DOHH2 (cell line): ENCODE data around the gene MOB2.

ENCODE experiments used
- EZH2phosphoT487 ChIP-seq: fragments of 200-600 bp; sonication (generic); IDR thresholded peaks from 2 replicates; pipeline ENCODE4 v1.6.1; 2017; ENCODE audit warnings: borderline replicate concordance, mild to moderate bottlenecking, antibody characterized with exemption, low read length, moderate library complexity, mixed read lengths
- TF ChIP-seq, protein P1 (sequence below): fragments of 200-600 bp; sonication (generic); IDR thresholded peaks from one replicate; pipeline ENCODE4 v1.5.1; 2014; ENCODE audit warnings: antibody characterized with exemption, mild to moderate bottlenecking, low read depth, low read length; ENCODE audit not compliant: poor library complexity, severe bottlenecking

DNA sequence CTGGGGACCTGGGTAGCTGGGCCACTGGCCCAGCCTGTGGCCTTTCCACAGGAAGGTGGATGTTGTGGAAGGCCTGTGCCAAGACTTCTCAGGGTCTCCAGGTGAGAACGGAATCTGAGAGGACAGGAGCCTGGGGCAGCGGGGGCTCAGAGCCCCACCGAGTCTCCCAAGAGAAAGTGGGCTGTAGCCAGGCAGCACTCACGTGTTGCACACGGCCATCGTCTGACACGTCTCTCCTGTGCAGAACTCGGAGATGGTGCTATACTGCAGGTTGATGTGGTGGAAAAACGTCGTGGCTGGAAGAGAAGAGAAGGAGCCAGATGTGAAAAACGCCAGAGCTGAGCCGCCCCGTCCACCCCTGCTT lies 6.4 kb downstream of the MOB2 start:
- TF ChIP-seq, protein P1, sequence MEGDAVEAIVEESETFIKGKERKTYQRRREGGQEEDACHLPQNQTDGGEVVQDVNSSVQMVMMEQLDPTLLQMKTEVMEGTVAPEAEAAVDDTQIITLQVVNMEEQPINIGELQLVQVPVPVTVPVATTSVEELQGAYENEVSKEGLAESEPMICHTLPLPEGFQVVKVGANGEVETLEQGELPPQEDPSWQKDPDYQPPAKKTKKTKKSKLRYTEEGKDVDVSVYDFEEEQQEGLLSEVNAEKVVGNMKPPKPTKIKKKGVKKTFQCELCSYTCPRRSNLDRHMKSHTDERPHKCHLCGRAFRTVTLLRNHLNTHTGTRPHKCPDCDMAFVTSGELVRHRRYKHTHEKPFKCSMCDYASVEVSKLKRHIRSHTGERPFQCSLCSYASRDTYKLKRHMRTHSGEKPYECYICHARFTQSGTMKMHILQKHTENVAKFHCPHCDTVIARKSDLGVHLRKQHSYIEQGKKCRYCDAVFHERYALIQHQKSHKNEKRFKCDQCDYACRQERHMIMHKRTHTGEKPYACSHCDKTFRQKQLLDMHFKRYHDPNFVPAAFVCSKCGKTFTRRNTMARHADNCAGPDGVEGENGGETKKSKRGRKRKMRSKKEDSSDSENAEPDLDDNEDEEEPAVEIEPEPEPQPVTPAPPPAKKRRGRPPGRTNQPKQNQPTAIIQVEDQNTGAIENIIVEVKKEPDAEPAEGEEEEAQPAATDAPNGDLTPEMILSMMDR = no peak
- no peak for TF ChIP-seq EZH2phosphoT487
